A673 (cell line): ENCODE data around the gene SIRT7. TPM values are rescaled to one million over a fixed set of nuclear protein-coding genes. Genes with fewer than 3 reads are reported as not detected.
A peak's percentile ranks its signal among the peaks of the same experiment; 100 is the strongest.

Experiments used
- BruUV-seq: library from RNA; stranded (reverse); fragments of 400-500 nt; replicated peaks from 2 replicates; lab custom pipeline; 2021; lab: Mats Ljungman, UMichigan
- CTCF ChIA-PET: fragments of 300-600 bp; sonication (Branson Sonifier 250); formaldehyde crosslinking; loops from one replicate; lab custom pipeline; 2022; ENCODE audit warnings: antibody characterized with exemption; lab: Charles Lee
- POLR2A ChIA-PET: fragments of 300-600 bp; sonication (Branson Sonifier 250); formaldehyde crosslinking; loops from one replicate; lab custom pipeline; 2022; ENCODE audit warnings: antibody characterized with exemption; ENCODE audit not compliant: low non-redundant PET; lab: Charles Lee
- DNase-seq: peaks from one replicate; pipeline ENCODE4 v3.0.0-alpha.2; 2015; ENCODE audit warnings: low spot score
- H3K27ac ChIP-seq: fragments of 200-600 bp; sonication (generic); 2 replicates; pipeline ENCODE4 v1.5.1; 2016; ENCODE audit warnings: mixed run types, low read depth, mild to moderate bottlenecking, mixed read lengths, antibody characterized with exemption, low read length; ENCODE audit not compliant: poor library complexity, severe bottlenecking
- H3K27me3 ChIP-seq: fragments of 200-600 bp; sonication (generic); replicated peaks from 2 replicates; pipeline ENCODE4 v1.6.1; 2017; ENCODE audit warnings: mixed run types, low read depth, mild to moderate bottlenecking, mixed read lengths, antibody characterized with exemption, low read length; ENCODE audit not compliant: insufficient read depth, poor library complexity
- H3K36me3 ChIP-seq: fragments of 200-600 bp; sonication (generic); 2 replicates; pipeline ENCODE4 v1.6.1; 2016; ENCODE audit warnings: mixed run types, mild to moderate bottlenecking, mixed read lengths, antibody characterized with exemption, low read length; ENCODE audit not compliant: insufficient read depth, poor library complexity, severe bottlenecking
- H3K4me1 ChIP-seq: fragments of 200-600 bp; sonication (generic); 2 replicates; pipeline ENCODE4 v1.6.1; 2017; ENCODE audit warnings: mixed run types, mild to moderate bottlenecking, mixed read lengths, antibody characterized with exemption, low read length; ENCODE audit not compliant: insufficient read depth, poor library complexity, severe bottlenecking
- H3K4me3 ChIP-seq: fragments of 200-600 bp; sonication (generic); 2 replicates; pipeline ENCODE4 v1.5.1; 2016; ENCODE audit warnings: low read depth, mixed run types, mild to moderate bottlenecking, mixed read lengths, low read length; ENCODE audit not compliant: poor library complexity, severe bottlenecking
- H3K9me3 ChIP-seq: fragments of 200-600 bp; sonication (generic); 2 replicates; pipeline ENCODE4 v1.6.1; 2016; ENCODE audit warnings: mixed run types, low read depth, mild to moderate bottlenecking, mixed read lengths, antibody characterized with exemption, low read length; ENCODE audit not compliant: poor library complexity, severe bottlenecking
- EZH2 ChIP-seq: fragments of 200-600 bp; sonication (generic); IDR thresholded peaks from 2 replicates; pipeline ENCODE4 v1.6.1; 2017; ENCODE audit warnings: borderline replicate concordance, low read depth, mild to moderate bottlenecking, mixed read lengths, antibody characterized with exemption, low read length; ENCODE audit not compliant: poor library complexity, severe bottlenecking
- intact Hi-C: fragments of 100-400 bp; cut with micrococcal nuclease; formaldehyde crosslinking; loops from one replicate; pipeline ENCODE4 v1.10.0; 2022; ENCODE audit not compliant: unreplicated experiment
- total RNA-seq: library from RNA; stranded (reverse); gene quantifications from 2 replicates; pipeline ENCODE4 v1.2.3, GENCODE V29; 2021
- TF ChIP-seq, protein P1 (sequence below): fragments of 300-800, 200-600 bp; sonication (generic); conservative IDR thresholded peaks from 2 replicates; pipeline ENCODE4 v1.5.1; 2017; ENCODE audit warnings: low read depth, mild to moderate bottlenecking, antibody characterized with exemption, low read length, moderate library complexity, mixed read lengths

Gene SIRT7
- total RNA-seq, 1 experiment from 2014 or later = 36.6 TPM

DNA sequence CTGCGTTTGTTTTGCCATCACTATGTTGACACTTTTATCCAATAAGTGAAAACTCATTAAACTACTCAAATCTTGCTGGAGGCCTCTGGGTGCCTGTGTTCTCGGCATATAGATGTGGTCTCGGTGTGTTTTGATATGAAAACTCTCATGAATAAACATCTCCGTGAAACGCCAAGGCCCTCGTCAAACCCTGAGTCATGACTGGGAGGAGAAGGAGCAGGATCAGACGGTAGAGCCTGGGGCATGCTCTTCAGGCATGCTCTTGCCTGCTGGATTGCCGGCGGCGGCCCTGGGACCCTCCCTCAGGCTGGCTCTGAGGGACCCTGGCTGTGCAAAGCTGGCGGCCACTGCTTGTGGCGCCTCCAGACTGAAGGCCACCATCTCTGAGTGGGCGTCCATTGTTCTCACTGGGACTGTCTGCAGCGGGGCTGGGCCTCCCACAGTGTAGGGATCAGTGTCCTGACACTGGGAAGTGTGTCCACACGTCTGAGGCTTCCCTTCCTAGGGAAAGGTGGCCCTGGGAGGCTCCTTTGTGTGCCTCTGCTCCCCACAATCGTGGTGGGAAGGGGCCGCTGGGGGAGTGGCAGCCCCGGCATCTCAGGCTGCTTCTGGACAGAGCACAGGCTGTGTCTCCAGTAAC lies 17.7 kb downstream of the SIRT7 start:
- CTCF ChIA-PET = no interaction called here
- POLR2A ChIA-PET = no interaction called here
- H3K27ac ChIP-seq = no peak overlapping the region
- H3K36me3 ChIP-seq = peaks cover 19% of the 10 kb centered on the region
- no peak for TF ChIP-seq EZH2
- TF ChIP-seq, protein P1, sequence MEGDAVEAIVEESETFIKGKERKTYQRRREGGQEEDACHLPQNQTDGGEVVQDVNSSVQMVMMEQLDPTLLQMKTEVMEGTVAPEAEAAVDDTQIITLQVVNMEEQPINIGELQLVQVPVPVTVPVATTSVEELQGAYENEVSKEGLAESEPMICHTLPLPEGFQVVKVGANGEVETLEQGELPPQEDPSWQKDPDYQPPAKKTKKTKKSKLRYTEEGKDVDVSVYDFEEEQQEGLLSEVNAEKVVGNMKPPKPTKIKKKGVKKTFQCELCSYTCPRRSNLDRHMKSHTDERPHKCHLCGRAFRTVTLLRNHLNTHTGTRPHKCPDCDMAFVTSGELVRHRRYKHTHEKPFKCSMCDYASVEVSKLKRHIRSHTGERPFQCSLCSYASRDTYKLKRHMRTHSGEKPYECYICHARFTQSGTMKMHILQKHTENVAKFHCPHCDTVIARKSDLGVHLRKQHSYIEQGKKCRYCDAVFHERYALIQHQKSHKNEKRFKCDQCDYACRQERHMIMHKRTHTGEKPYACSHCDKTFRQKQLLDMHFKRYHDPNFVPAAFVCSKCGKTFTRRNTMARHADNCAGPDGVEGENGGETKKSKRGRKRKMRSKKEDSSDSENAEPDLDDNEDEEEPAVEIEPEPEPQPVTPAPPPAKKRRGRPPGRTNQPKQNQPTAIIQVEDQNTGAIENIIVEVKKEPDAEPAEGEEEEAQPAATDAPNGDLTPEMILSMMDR = no peak
- H3K27me3 ChIP-seq = no peaks in the 10 kb centered on the region
- no peak for DNase-seq
- BruUV-seq = no TSS peak
- H3K4me3 ChIP-seq = no peak overlapping the region
- intact Hi-C loops = no loop called here
- H3K9me3 ChIP-seq = no peaks in the 10 kb centered on the region
- H3K4me1 ChIP-seq = peaks cover 11% of the 10 kb centered on the region

DNA sequence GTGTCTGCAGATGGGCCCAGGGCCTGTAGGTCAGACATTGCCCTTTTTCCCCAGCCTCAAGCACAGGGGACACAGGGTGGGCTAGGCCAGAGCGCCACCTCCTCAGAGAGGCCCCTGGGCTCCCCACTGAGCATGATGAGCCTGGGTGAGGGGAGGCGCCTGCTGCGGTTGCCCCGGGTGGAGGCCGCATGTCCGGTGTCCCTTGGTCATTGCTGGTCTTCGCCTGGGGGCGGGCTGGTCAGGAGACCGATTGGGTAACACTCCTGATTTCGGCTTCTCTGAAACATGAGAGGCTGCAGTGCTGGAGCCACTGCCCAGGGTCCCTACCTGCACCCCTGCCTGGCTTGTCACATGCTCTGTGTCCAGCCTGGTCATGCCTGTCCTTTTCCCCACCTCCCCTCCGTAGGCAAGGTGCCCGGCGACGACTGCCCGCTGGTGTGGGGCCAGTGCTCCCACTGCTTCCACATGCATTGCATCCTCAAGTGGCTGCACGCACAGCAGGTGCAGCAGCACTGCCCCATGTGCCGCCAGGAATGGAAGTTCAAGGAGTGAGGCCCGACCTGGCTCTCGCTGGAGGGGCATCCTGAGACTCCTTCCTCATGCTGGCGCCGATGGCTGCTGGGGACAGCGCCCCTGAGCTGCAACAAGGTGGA lies 18.3 kb downstream of the SIRT7 start:
- Histone ChIP-seq H3K4me3 (no peak overlapping the region), H3K27ac (no peak overlapping the region), H3K27me3 (no peaks in the 10 kb centered on the region), H3K36me3 (peaks cover 23% of the 10 kb centered on the region), H3K4me1 (peaks cover 11% of the 10 kb centered on the region), H3K9me3 (no peaks in the 10 kb centered on the region)
- intact Hi-C loops = no loop called here
- BruUV-seq = no TSS peak
- TF ChIP-seq, protein P1 = no peak
- TF ChIP-seq EZH2 = no peak
- ChIA-PET CTCF (no interaction called here), POLR2A (no interaction called here)
- no peak for DNase-seq

DNA sequence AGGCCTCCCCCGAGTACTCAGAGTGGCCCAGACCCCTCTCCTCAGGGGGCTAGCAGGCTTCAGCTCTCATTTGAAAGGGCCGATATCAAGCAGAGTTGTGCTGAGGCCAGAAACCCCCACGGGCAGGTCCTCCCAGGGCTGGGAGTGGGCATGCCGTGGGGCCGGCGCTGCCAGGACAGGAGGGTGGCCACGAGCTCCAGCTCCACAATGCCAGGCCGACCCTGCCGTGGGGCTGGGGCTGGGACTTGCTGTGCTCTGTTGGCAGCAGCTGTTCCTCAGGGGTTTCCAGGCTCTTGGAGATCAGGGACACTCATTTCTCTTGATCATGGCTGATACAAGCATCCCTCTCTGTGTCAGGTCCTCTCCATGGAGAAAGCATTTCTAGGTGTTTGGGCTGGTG lies 19.1 kb downstream of the SIRT7 start:
- Histone ChIP-seq H3K4me1 (peaks cover 11% of the 10 kb centered on the region), H3K27me3 (no peaks in the 10 kb centered on the region), H3K27ac (peak overlapping the region; percentile 51), H3K4me3 (no peak overlapping the region), H3K9me3 (no peaks in the 10 kb centered on the region), H3K36me3 (peaks cover 24% of the 10 kb centered on the region)
- ChIA-PET POLR2A (no interaction called here), CTCF (no interaction called here)
- intact Hi-C loops = no loop called here
- DNase-seq = no peak
- no TSS peak for BruUV-seq
- TF ChIP-seq EZH2 = no peak
- TF ChIP-seq, protein P1 = no peak
